GM19455 (cell line): ENCODE measurements around the gene SPATA17.
"Not testable (repeated sequence)": the region's sequence is repeated elsewhere in the genome, so short reads cannot be mapped to it uniquely, and the experiment has no call there.

Source experiments
- ATAC-seq: cut with Tn5 transposase; IDR thresholded peaks from one replicate; pipeline ENCODE4 v1.9.1; 2021; ENCODE audit not compliant: unreplicated experiment

The SPATA17 gene

DNA sequence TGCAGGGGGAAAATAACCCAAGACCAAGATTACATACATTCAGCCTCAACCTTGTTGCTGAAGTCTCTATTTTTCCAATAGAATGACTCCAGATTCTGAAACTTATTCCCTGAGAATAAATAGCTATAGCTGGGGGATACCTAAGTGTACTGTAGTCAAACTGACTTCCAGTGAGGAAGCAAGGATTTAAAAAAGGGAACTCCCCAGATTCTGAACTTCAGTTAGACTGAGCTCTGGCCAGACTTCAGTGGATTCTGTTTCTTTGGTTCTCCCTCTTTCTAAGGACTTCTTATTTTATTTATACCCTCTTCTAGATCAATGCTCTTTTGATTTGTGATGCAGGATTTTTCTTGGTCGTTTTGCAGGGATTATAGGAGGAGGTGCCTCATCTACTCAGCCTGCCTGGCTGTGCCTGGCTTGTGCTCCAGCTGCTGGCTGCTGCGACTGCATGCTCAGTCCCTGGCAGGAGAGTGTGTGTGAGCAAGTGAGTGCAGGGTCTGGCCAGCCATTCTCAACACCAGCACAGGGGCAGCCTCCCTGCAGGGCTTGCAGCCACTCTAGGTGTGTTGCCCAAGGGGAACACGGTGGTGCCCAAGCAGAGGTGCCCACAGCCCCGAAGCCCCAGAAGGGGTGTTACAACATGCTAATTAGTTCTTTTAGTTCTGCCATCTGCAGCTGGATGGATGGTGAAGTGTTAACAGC lies 43.0 kb downstream of the SPATA17 start:
- no peak for ATAC-seq

DNA sequence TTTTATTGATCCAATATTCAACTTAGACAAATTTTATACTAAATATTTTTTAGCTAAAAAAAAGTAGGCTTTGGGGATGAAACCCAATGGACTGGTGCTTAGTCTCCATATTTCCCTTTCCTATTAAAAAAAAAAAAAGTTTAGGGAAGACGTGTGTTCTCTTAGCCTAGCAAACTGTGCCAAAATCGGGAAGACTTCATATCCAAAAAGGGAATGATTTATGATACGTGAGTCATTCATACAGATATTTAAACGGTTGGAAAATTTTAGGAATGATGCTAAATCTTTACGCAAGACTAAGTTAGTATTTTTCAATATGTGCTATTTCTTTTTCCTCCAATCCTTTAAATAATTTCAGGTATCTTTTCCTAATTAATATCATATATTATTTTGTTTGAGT lies 50.7 kb downstream of the SPATA17 start:
- no peak for ATAC-seq

DNA sequence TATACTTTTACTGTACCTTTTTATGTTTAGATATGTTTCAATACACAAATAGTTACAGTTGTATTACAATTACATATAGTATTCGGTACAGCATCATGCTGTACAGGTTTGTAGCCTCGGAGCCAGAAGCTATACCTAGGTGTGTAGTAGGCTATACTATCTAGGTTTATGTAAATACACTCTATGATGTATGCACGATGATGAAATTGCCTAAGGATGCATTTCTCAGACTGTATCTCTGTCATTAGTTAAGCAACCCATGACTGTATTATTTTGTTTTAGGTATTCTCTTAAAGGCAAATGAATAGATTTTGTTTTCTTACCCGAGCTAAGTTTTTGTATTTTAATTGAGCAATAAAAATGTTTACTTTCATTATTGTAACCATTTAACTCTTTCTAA lies 56.4 kb downstream of the SPATA17 start:
- ATAC-seq: no peak

DNA sequence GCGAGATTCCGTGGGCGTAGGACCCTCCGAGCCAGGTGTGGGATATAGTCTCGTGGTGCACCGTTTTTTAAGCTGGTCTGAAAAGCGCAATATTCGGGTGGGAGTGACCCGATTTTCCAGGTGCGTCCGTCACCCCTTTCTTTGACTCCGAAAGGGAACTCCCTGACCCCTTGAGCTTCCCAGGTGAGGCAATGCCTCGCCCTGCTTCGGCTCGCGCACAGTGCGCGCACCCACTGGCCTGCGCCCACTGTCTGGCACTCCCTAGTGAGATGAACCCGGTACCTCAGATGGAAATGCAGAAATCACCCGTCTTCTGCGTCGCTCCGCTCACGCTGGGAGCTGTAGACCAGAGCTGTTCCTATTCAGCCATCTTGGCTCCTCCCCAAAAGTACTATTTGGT lies 65.0 kb downstream of the SPATA17 start:
- ATAC-seq: not testable (repeated sequence)

DNA sequence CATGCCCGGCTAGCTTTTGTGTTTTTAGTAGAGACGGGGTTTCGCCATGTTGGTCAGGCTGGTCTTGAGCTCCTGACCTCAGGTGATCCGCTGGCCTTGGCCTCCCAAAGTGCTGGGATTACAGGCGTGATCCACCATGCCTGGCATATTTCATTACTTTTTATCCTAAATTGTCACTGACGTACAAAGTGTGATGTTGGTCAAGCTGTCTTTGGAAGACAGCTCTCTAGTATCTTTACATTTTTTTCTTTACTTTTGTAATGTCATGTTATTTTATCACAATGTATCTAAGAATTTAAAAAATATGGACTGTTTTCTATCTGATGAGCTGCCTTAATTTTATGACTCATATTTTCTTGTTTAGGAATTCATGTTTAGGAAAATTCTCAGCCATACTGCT lies 72.2 kb downstream of the SPATA17 start:
- ATAC-seq: no peak

DNA sequence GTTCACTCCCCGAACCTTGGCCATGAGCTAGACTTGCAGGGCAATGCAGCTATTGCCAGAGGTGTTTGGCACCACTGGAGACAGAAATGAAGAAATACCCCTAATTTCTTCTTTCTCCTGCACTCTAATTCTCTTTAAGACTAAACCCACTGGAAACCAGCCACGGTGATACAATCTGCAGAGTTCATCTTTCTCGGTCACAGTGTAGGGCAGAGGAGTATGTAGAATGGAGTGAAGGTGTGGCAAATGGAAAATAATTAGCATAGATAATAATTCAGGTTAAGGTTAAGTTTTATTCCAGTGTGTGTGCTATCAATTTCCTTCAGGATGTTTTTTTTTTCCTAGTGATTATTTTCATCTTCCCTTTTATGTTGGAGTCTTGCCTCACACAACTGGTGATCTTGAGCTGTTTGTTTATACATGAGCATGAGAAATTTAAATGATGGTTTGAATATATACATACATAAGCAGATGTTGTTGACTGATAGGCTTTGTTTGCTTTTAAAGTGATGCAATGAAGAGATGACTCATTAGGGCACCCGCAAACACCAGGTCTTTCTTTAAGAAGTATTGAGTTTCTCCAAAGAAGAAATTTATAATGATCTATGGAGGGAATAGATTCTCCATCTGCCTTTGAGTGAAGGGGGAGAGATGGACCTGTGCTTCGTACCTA lies 81.9 kb downstream of the SPATA17 start:
- no peak for ATAC-seq

DNA sequence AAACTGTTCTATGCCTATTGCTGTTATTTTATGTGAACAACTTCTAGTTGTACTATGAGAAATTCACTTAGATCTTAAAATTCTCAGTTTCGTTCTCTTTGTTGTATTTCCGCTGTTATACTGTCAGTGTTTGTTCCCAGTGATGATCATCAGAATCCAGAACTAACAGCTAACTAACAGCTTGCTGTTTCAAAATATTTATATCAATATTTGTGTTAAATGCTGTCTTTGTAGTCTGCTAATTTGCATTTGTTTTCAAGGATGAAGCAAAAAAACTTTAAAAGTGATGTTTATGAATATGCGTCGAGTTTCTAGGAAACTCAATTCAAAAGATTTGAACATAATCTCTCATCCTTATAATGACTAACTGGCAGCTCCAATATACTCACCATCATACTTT lies 84.5 kb downstream of the SPATA17 start:
- no peak for ATAC-seq

DNA sequence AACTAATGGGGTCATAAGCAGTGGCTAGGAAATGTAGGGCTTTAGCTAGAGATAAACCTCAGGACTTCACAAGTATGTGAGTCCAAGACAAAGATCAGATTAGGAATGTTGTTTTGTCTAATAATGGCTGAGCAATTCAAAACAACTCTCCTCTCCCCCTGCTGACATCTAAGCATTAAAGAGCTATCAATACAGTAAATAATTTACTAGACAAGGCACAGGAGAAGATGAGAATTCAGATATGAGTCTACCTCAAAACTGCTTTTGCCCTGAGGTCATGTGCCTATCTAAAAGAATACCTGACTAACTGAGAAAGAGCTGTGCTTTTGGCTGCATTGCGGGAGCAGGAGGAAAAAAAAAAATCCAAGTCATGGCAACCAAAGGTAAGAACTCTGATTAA lies 86.8 kb downstream of the SPATA17 start:
- ATAC-seq: no peak

DNA sequence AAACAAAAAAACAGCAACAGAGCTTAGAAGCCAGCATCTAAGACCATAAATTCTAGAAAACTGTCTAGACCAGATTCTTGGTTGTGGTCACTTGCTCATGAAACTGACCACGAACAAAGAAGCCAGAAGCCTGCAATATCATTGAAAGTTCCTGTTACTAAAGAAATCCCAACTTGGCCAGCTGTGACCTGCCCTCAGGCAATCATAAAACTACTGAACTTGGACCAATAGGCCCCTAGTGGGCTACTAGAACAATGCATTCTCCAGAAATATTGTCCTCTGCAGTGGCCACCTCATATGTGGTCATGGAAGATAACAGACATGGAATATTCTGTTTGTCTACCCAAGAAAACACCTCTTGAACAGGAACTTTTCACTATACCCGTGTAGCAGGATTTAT lies 87.7 kb downstream of the SPATA17 start:
- ATAC-seq: no peak

DNA sequence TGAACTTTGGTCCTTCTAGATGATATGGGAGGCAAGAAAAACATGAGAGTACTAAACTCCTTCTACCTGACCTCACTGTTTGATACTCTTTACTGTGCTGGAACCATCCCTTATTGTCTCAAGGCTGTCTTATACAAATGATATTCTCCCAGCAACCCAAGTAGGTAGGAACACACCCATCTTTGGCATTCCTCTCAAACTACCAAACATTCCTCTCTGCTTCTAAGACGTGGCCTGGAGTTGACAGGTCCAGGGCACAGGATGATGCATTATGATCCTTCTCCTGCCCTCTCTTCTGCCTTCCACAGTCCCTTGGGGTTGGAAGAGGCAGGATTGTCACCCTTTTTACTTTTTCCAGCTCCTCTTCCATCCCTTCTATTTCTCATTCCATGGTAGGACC lies 90.5 kb downstream of the SPATA17 start:
- ATAC-seq: no peak

DNA sequence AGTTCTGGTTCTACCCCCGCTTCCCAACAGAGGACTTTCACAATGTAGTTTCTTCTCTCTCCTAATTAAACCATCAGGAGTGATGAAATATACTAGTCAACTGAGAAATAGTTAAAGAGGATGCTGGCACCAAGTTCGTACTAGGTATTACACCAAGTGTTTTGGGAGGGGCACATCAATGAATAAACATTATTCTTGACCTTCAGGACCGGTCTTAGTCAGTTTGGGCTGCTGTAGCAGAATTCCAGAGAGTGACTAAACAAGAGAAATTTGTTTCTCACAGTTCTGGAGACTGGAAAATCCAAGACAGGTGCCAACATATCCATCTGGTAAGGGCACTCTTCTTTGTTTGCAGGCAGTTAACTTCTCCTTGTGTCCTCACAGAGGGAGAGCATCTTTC lies 103.8 kb downstream of the SPATA17 start:
- ATAC-seq: no peak

DNA sequence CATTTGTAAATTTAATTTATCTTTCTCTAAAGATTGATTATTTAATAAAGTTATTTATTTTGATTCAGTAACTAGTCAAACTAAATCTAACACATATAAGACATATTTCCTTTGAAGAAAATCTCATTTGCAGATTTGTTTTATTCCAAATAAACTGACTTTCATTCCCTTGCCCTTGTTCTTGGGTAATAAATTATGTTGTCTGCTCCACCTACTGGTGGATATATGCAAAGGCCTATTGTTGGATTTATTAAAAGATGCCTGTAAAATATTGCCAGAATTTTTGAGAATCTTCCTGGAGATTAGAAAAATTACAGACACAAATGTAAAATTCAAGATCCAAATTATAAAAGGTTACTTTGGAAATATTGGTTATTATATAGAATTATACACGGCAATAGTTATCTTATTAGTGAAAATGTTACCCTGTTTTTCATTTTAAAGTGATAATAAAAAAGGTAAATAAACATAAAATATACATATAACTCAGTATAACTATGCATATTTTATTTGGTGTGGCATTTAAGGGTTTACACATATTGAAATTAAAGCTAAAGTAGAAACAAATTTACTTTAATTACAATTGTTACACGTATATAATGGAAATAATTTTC lies 116.1 kb downstream of the SPATA17 start:
- ATAC-seq: peak; percentile 57

DNA sequence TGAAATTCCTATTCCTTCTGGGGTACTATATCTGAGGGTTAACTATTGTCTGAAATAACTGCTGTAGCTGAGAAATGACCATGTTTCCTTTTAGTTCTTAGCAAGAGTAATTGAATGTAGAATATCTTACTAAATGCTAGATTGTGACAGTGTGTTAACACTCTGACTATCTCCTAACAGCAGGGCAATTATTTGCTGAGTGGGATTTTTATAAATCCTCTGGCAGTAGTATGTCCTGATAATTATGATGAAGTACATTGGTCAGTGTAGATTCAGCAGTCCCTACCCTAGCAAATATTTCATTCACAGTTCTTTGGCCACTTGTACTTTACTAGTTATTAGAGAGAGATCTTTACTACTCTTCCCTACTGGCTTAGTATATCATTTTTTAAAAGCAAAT lies 138.6 kb downstream of the SPATA17 start:
- ATAC-seq: no peak

DNA sequence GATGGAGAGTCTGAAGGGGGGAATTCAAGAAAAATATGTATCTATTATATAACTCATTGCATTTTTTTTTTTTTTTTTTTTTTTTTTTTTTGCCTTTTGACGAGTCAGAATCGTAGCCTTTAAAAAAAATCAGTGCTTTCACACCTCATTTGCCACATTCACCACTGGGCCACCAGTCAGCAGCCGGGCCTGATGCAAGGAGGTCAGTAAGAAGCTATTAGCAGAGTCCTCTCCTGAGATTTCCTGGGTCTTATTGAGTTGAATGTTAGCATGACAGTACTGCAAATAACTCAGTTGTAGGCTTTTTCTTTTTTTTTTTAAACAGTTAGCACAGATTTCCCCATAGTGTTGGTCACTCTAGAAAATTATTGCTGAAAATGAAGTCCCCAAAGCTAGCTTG lies 139.8 kb downstream of the SPATA17 start:
- no peak for ATAC-seq

DNA sequence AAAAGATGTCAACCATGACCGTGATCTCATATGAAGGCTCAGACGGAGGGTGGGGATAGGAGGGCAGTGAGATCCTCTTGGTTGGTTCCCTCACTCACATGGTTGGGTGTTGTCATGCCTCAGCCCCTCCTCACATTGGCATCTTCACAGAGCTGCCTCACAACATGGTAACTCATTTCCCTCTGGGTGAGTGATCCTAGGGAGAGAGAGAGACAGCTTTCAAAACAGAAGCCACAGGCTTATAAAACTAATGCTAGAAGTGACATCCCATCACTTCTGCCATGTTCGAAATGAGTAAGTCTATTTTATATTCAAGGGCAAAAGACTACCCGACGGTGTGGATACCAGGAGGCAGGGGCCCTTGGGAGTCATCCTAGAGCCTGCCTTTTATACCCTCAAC lies 145.5 kb downstream of the SPATA17 start:
- no peak for ATAC-seq

DNA sequence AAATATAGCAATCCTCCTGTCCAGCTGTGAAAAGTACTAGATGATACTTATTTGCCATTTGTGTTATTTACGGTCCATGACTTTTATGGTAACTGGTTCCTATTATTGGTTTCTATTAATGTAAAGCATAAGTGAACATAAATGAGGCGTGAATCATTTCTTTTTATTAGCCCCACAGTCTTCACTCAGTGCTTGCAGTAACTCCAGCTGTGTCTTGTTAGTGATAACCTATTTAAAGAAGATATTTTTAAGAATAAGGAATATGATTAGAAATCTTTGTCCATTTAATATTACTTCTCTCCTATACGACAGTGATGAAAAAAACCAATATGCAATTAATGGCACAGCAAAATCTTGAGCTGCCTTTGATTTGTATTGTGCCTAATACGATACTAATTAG lies 149.9 kb downstream of the SPATA17 start:
- no peak for ATAC-seq

DNA sequence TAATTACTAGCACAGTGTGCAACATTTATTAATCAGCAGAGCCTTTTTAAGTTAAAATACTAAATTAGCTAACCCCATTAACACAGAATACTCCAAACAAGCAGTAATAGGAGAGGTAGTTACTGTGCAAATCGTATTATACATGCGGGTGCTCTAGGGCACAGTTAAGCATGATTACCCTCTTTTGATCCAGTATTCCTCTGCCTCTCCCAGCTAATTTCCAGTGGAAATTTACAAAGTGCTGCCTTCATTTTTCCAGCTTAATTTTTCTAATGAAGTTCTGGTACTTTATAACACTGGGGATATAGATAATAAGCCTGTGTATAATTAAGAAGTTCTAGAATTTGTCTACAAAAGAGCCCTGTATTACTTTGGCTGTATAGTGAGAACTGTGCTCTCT lies 159.9 kb downstream of the SPATA17 start:
- no peak for ATAC-seq

DNA sequence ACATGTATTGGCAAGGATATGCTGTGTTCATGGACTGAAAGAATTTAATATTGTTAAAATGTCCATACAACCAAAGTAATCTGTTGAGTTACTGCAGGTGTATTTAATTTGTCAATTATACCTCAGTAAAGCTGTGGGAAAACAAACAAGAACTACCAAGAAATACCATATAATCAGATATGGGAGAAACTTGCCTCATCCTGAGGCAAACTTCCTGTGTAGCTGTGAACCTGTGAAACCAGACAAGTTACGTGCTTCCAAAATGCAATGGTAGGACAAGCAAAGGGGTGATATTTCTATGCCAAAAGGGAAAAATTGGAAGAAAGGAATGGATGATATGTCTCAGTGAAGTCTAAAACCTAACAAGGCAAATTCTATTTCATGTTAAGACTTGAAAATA lies 174.6 kb downstream of the SPATA17 start:
- no peak for ATAC-seq

DNA sequence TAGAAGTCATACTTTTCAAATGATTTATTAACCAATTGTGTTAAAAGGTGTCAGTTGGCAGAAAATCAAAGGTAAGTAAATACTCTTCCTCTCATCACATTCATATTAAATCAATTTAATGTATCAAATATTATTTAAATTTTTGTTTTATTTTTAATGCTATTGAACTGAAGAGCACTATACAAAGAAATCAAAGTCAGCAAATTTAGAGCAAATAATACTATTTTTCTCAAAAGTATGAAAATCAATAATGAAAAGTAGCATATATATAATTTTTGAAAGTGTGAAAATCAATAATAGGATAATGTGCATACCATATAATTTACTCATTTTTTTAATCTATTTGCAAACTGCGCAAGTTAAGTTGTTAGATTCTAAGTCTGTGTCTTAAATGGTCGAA lies 181.0 kb downstream of the SPATA17 start:
- no peak for ATAC-seq

DNA sequence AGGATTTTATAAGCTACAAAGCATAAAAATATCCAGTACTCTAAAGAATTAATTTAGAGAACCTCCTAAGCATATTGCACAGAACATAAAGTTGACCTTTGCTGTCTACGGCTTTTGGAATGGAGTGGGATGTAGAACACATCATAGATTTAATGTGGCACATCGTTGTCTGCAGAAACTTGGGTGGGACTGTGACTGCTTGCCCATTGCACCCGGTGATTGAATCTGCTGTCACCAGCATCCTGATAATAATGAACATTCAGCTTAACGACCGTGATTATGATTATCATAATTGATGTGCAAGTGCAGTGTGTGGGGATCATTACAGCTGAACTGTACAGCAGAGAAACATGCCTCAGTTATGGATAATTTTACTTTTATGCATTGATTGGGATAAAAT lies 181.9 kb downstream of the SPATA17 start:
- ATAC-seq: no peak

DNA sequence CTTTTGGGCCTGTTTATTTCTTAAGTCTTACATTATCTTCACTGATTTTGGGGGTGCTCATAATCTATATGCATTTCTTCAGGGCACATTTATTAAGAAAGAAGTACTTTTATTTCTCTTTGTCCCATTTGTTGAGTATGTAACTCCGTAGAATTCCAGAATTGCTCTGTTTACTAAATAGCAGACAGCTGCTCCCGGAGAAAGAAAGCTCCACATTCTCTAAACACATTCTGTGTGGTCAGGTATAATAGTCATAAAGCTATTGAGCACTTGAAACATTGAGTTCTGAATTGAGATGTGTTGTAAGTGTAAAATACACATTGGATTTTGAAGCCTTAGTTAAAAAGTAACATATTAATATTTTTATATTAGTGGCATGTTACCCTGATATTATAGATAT lies 206.5 kb downstream of the SPATA17 start:
- ATAC-seq: no peak

DNA sequence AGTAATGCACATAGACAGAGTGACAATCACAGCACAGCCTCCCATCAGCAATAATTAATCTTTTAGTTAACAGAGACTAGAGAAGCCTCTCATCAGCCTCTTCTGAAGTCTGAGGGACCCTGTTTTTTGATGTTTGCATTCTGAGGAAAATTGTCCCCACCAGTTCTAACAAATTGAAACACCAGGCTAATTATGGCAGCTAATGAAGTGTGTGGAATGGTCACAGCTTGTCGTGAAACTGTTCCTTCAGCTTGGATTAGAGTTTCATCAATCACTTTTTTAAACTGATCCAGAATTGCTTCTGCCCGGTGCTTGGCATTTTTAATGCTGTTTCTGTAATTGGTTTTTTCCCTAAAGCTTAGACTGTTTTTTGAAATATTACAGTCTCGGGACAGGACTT lies 208.0 kb downstream of the SPATA17 start:
- ATAC-seq: no peak

DNA sequence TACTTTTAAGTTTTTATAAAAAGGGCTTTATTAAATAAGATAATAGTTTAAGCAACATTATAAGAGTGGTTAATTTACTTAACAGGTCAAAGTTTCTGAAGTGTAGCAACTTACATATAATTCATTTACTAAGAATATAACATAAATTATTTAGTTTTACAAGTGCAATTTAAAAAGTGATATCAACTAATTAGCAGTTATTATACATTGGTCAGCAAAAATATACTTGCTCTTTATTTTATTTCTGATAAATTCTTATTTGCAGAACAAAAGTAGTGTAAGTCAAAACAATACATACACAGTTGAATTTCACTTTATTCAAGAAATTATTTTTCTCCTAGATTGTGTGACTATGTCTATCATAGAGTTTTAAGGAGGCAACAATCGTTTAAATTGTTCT lies 215.6 kb downstream of the SPATA17 start:
- no peak for ATAC-seq
